Left ventricle myocardium superior (tissue), 1 donor: Measurements from ENCODE around the gene ANTXR1. TPM values are rescaled to one million over a fixed set of nuclear protein-coding genes. Genes with fewer than 3 reads are reported as not detected.
A peak's percentile ranks its signal among the peaks of the same experiment; 100 is the strongest.

Source experiments
- ATAC-seq: fragments of 200-7000 bp; cut with Tn5 transposase; one replicate; pipeline ENCODE4 v1.9.1; 2020; ENCODE audit warnings: mild to moderate bottlenecking, moderate library complexity
- DNase-seq: peaks from one replicate; pipeline ENCODE4 v3.0.0-alpha.2; 2020
- intact Hi-C: fragments of 100-400 bp; cut with micrococcal nuclease; formaldehyde crosslinking; loops from one replicate; pipeline ENCODE4 v1.11.0; 2022
- total RNA-seq: library from RNA; stranded (reverse); fragmentation: NEBNext Ultra II Directional; extraction: Animal tissue kit (Norgen Biotek cat#: 25700); gene quantifications from one replicate; pipeline ENCODE4 v1.2.1, GENCODE V29; 2021
- donor health status: DM: no; HTN: yes; CAD: no; lungs with severe emphysema.

The ANTXR1 gene
- total RNA-seq, 1 donor from 2014 or later, result 28.9 TPM

GRCh38 chr2:68997401-68997800 lies 15.6 kb upstream of the ANTXR1 start:
- DNase-seq (no peak), ATAC-seq (no peak)
- intact Hi-C loops, result no loop called here

DNA sequence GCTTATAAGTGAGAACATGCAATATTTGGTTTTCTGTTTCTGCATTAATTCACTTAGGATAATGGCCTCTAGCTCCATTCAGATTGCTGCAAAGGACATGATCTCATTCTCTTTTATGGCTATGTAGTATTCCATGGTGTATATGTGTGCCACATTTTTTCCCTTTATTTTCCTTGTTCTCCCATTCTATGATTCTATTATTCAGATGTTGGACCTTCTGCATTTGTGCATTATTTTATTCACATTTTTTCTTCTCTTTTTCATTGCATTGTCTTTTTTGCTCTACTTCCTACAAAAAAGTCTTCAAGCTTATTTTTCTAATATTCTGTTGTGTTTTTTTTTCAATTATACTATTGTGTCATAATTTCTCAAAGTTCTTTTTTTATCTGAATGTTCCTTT lies 11.1 kb upstream of the ANTXR1 start:
- intact Hi-C loops, result no loop called here
- ATAC-seq (no peak), DNase-seq (no peak)

- ATAC-seq (no peak), DNase-seq (no peak)
- intact Hi-C loops, result no loop called here
These were observed 9.2 kb upstream of the ANTXR1 start for GRCh38 chr2:69003731-69004130.

DNA sequence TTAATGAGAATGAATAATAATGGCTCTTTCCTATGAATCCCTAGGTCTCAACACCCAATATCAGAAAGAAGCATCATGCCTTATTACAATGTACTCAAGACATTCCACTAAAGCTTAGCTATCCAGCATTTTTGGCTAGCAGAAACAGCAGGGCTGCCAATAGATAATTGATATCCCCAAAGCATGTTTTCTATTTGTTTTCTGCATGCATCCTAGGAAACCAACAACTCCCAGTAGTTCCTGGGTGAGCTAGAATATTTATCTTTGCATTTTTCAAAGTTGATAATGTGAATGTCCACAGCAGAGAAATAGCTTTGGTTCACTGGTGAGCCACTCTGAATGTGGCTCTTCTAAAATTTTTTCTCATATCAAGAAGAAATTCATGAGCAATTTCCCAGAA lies 5.8 kb upstream of the ANTXR1 start:
- DNase-seq (no peak), ATAC-seq (no peak)
- intact Hi-C loops, result no loop called here

- intact Hi-C loops, result no loop called here
- DNase-seq (no peak), ATAC-seq (no peak)
These were observed 5.4 kb upstream of the ANTXR1 start for GRCh38 chr2:69007603-69008002.

DNA sequence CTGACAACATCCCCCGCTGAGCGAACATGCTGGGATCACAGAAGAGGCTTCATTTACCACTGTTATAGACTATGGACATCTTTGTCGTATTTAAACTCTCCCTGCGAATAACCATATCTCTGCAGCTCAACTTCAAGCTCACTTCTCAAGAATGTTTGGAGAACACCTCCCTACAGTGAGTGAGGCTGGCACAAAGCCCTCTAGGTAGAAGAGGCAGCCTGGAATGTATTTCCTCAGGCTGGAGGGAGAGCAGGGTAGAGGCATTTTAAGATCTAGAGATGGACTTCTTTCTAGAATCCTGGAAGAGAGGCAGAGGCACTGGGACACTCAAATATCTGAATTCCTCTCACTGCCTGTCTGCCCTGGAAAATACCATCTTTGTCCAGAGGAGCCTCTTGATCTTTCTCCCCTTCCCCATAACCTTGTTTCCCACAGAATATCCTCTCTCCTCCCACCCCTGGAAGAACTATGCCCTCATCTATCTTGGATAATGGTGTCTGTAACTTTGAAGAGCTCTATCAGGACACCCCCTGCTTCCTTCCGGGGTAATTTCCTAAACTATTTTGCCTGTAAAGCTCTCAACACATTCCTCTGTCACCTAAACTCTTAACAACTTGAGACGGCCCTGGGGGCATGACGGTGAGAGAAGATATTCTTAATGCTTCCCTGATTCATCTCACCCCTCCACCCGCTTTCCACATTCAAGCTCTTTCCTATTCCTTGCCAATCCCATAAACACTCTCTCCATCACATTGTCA lies 2.4 kb upstream of the ANTXR1 start:
- intact Hi-C loops, result no loop called here
- ATAC-seq (no peak), DNase-seq (no peak)

DNA sequence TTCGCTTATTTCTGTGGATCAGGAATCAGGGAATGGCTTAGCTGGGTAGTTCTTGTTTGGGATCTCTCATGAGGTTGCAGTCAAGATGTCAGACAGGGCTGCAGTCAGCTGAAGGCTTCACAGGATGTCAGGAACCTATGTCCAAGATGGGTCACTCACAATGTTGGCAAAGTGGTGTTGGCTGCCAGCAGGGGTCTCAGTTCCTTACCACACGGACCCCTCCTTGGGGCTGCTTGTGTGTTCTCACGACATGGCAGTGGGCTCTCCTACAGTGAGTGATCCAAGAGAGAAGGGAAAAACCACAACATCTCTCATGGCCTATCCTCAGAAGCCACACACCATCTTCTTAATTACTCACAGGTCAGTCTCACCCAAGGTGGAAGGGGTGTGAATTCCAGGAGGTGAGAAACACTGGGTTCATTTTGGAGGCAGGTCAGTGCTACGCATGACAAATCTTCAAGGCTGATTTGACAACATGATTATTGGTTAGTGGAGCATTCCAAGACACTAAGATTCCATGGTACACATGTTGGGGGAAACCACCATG lies 1.3 kb upstream of the ANTXR1 start:
- no peak for DNase-seq
- intact Hi-C loops, result no loop called here
- ATAC-seq, result no peak

- peak; percentile 83 for DNase-seq
- peak; percentile 78 for ATAC-seq
- intact Hi-C loops, result no loop called here
These were observed 453 bp upstream of the ANTXR1 start for GRCh38 chr2:69012310-69013141.

GRCh38 chr2:69013840-69014821 lies 1.2 kb downstream of the ANTXR1 start:
- ATAC-seq (no peak), DNase-seq (no peak)
- intact Hi-C loops, result no loop called here

DNA sequence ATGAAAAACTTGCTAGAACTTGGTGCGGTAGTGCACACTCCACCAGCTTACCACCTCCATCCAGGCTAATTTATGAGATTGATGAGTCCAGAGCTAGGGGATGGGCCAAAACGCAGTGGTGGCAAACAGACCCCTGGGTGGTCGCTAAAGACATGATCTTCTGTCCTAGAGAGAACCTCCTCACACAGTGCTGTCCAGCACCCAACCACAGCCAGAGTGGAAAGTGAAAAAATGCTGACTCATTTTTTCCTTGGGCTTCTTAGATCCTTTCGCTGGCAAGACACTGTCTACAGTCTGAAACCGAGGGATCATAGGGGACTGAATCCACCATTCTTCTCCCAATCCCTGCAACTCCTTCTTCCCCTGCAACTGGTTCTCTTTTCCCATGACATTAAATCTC lies 4.1 kb downstream of the ANTXR1 start:
- no peak for DNase-seq
- no peak for ATAC-seq
- intact Hi-C loops, result no loop called here

- ATAC-seq (no peak), DNase-seq (no peak)
- intact Hi-C loops, result no loop called here
These were observed 4.9 kb downstream of the ANTXR1 start for GRCh38 chr2:69017835-69018234.

DNA sequence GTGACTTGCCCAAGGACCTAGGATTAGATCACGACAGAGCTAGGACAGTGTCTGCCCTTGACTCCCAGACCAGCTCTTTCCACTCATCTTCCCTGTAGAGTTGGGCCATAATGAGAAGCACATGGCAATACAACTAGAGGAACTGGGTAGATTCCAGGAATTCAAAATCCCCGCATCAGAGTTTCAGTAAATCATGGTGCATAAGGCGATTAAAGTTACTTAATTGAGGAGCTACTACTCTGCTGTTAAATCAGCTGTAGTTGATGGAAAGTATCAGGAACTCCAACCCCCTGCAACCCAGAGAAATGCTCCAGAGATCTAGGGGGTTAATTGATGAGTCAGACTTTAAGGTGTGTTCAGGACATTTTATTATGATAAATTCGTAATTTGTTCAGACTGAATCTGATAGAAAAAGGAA lies 5.7 kb downstream of the ANTXR1 start:
- intact Hi-C loops, result no loop called here
- ATAC-seq, result no peak
- DNase-seq, result no peak

GRCh38 chr2:69020496-69021426 lies 7.8 kb downstream of the ANTXR1 start:
- DNase-seq (no peak), ATAC-seq (no peak)
- intact Hi-C loops, result no loop called here

- intact Hi-C loops, result no loop called here
- DNase-seq (no peak), ATAC-seq (no peak)
These were observed 8.7 kb downstream of the ANTXR1 start for GRCh38 chr2:69021727-69022126.

GRCh38 chr2:69022548-69022947 lies 9.6 kb downstream of the ANTXR1 start:
- no peak for ATAC-seq
- no peak for DNase-seq
- intact Hi-C loops, result no loop called here

DNA sequence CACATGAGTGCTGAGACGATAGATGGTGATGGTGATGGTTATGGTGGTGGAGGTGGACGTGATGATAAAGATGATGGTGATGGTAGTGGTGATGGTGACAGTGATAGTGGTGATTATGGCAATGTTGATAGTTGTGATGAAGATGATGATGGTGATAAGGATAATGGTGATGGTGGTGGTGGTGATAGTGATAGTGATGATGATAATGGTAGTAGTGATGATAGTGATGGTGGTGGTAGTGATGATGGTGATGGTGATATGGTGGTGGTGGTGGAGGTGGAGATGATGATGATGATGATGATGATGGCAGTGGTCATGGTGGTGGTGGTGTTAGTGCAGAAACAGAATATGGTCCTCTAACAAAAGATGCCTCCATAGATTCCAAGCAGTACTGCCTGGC lies 10.3 kb downstream of the ANTXR1 start:
- no peak for ATAC-seq
- intact Hi-C loops, result no loop called here
- no peak for DNase-seq

DNA sequence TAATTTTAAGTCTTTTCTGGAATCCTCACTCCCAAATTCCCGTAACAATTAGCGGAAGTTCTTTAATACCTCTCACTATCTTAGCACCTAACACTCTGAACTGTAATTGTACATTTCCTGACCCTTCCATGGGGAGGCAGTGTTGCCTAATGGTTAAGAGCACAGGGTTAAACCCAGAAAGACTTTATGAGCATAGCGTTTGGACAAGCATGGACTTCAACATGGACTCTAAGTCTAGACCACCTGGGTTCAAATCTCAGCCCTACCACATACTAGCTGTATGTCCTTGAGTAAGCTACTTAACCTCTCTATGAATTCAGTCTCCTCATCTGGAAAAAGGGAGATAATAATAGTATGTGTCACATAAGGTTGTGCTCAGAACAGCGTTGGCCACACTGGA lies 13.0 kb downstream of the ANTXR1 start:
- ATAC-seq (peak; percentile 83), DNase-seq (no peak)
- intact Hi-C loops, result loop anchor here (5.0 kb wide), 1 partner anchor 281 kb away; no protein-coding TSS in a partner anchor
